GM12891 (cell line): ENCODE data around the gene CDK12.
A peak's percentile ranks its signal among the peaks of the same experiment; 100 is the strongest.

ENCODE experiments used
- PAX5 ChIP-seq: IDR thresholded peaks from 2 replicates; pipeline ENCODE4 v1.6.1; 2011; ENCODE audit warnings: low read length, moderate library complexity, mild to moderate bottlenecking; ENCODE audit not compliant: insufficient read depth, severe bottlenecking
- POLR2A ChIP-seq: IDR thresholded peaks from 2 replicates; pipeline ENCODE4 v1.6.1; 2011; ENCODE audit warnings: low read depth, low read length, control low read depth
- POLR2AphosphoS5 ChIP-seq: IDR thresholded peaks from 2 replicates; pipeline ENCODE4 v1.6.1; 2011; ENCODE audit warnings: low read depth, low read length, control low read depth
- POU2F2 ChIP-seq: IDR thresholded peaks from 2 replicates; pipeline ENCODE4 v1.6.1; 2011; ENCODE audit warnings: low read depth, mild to moderate bottlenecking, control low read depth, low read length, moderate library complexity
- SPI1 ChIP-seq: IDR thresholded peaks from 2 replicates; pipeline ENCODE4 v1.6.1; 2011; ENCODE audit warnings: low read depth, low read length, control low read depth
- TAF1 ChIP-seq: IDR thresholded peaks from 2 replicates; pipeline ENCODE4 v1.6.1; 2011; ENCODE audit warnings: low read depth, low read length, control low read depth

DNA sequence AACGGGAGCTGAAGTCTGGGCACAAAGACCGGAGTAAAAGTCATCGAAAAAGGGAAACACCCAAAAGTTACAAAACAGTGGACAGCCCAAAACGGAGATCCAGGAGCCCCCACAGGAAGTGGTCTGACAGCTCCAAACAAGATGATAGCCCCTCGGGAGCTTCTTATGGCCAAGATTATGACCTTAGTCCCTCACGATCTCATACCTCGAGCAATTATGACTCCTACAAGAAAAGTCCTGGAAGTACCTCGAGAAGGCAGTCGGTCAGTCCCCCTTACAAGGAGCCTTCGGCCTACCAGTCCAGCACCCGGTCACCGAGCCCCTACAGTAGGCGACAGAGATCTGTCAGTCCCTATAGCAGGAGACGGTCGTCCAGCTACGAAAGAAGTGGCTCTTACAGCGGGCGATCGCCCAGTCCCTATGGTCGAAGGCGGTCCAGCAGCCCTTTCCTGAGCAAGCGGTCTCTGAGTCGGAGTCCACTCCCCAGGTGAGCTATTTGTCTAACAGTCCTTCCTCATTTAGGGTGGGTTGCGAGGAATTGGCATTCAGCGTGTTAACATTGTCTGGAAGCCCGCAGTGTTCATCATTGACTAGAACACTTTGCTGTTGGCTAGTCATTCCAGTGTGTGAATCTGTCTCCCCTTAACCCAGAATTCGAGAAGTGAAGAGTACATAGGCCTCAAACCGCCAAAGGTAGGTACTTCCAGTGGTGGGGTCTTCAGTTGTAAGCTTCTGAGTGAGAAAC lies 1.5 kb downstream of the CDK12 start:
- TF ChIP-seq TAF1 (no peak), POLR2A (no peak), PAX5 (no peak), POLR2AphosphoS5 (peak; percentile 34; the same call in 1 of the 2 replicates), POU2F2 (no peak), SPI1 (0 out of 2 replicates have a peak, but pooled peaks have one; percentile 3)
